ENCODE measurements around the gene HDGFL3. TPM values are rescaled to one million over a fixed set of nuclear protein-coding genes. Genes with fewer than 3 reads are reported as not detected.

Gene HDGFL3
- total and polyA plus RNA-seq, 9 of the 15 experiments (the other 6 are each of a cell fraction or from before 2014, with no cell fraction given), result 6.7 to 42.0 (median 31.4) TPM

- TF ChIP-seq, protein P1, sequence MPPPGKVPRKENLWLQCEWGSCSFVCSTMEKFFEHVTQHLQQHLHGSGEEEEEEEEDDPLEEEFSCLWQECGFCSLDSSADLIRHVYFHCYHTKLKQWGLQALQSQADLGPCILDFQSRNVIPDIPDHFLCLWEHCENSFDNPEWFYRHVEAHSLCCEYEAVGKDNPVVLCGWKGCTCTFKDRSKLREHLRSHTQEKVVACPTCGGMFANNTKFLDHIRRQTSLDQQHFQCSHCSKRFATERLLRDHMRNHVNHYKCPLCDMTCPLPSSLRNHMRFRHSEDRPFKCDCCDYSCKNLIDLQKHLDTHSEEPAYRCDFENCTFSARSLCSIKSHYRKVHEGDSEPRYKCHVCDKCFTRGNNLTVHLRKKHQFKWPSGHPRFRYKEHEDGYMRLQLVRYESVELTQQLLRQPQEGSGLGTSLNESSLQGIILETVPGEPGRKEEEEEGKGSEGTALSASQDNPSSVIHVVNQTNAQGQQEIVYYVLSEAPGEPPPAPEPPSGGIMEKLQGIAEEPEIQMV (tag; conservative IDR thresholded peaks at IDR 0.05; ENCODE audit: low read depth), result 0 out of 2 replicates have a peak, but pooled peaks have one; percentile 18
- TF ChIP-seq GABPB1 (CRISPR knock-in tag; IDR thresholded peaks at IDR 0.05), result peak; percentile 58; the same call in 1 of the 2 replicates
- no peak for TF ChIP-seq SNIP1 (IDR thresholded peaks at IDR 0.05; ENCODE audit: low read depth)
- TF ChIP-seq ZNF766 (CRISPR knock-in tag; conservative IDR thresholded peaks at IDR 0.05), result peak; percentile 75; the same call in 1 of the 2 replicates
- no peak for TF ChIP-seq TSC22D4 (tag; IDR thresholded peaks at IDR 0.05)
- TF ChIP-seq, protein P2, sequence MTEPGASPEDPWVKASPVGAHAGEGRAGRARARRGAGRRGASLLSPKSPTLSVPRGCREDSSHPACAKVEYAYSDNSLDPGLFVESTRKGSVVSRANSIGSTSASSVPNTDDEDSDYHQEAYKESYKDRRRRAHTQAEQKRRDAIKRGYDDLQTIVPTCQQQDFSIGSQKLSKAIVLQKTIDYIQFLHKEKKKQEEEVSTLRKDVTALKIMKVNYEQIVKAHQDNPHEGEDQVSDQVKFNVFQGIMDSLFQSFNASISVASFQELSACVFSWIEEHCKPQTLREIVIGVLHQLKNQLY (CRISPR knock-in tag; conservative IDR thresholded peaks at IDR 0.05), result no peak
- TF ChIP-seq, protein P3, sequence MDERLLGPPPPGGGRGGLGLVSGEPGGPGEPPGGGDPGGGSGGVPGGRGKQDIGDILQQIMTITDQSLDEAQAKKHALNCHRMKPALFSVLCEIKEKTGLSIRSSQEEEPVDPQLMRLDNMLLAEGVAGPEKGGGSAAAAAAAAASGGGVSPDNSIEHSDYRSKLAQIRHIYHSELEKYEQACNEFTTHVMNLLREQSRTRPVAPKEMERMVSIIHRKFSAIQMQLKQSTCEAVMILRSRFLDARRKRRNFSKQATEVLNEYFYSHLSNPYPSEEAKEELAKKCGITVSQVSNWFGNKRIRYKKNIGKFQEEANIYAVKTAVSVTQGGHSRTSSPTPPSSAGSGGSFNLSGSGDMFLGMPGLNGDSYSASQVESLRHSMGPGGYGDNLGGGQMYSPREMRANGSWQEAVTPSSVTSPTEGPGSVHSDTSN (CRISPR knock-in tag; IDR thresholded peaks at IDR 0.05; ENCODE audit: low read depth), result no peak
- TF ChIP-seq, protein P3 (tag; conservative IDR thresholded peaks at IDR 0.05; ENCODE audit: low read depth), result no peak; the same call in 1 of the 2 replicates
- peak; percentile 91 for TF ChIP-seq TAL1 (IDR thresholded peaks at IDR 0.05)
- peak; percentile 88 to 91 for TF ChIP-seq TBL1XR1 (IDR thresholded peaks at IDR 0.05; ENCODE audit: low read length in 2 of 2)
- no peak for TF ChIP-seq ZNF133 (CRISPR knock-in tag; IDR thresholded peaks at IDR 0.05)
- peak; percentile 78 to 92 for TF ChIP-seq RCOR1 (IDR thresholded peaks at IDR 0.05; ENCODE audit: borderline replicate concordance in 1 of 2, low read depth in 2 of 2, low read length in 2 of 2)
- peak; percentile 8 for TF ChIP-seq FOS (IDR thresholded peaks at IDR 0.05; ENCODE audit: extremely low read depth, insufficient read length)
- peak; percentile 81; the same call in 1 of the 2 replicates for TF ChIP-seq GATAD2A (IDR thresholded peaks at IDR 0.05)
- peak; percentile 49; the same call in 1 of the 2 replicates for TF ChIP-seq ELF4 (CRISPR knock-in tag; IDR thresholded peaks at IDR 0.05)
- TF ChIP-seq ZNF76 (CRISPR knock-in tag; IDR thresholded peaks at IDR 0.05; ENCODE audit: borderline replicate concordance), result no peak
- TF ChIP-seq PYGO2 (tag; IDR thresholded peaks at IDR 0.05), result no peak
- TF ChIP-seq BACH1 (tag; IDR thresholded peaks at IDR 0.05), result peak; percentile 79; the same call in 1 of the 2 replicates
- TF ChIP-seq U2AF1 (optimal IDR thresholded peaks at IDR 0.05; ENCODE audit: low read depth, low read length), result no peak
- TF ChIP-seq E2F8 (IDR thresholded peaks at IDR 0.05; ENCODE audit: low read depth, partially characterized antibody), result no peak
Observed at GRCh38 chr15:83092309-83092976, 115.2 kb downstream of the HDGFL3 start (continued).
